SK-MEL-5 (cell line): Measurements from ENCODE around the gene PIP4K2C. TPM values are rescaled to one million over a fixed set of nuclear protein-coding genes. Genes with fewer than 3 reads are reported as not detected.
"Not testable (repeated sequence)": the region's sequence is repeated elsewhere in the genome, so short reads cannot be mapped to it uniquely, and the experiment has no call there.

Experiments used
- DNase-seq: peaks from one replicate; pipeline ENCODE4 v3.0.0-alpha.2; 2016; ENCODE audit warnings: low read depth, low spot score
- in situ Hi-C: cut with HindIII; loops from 2 replicates; pipeline ENCODE4 v1.10.0; 2016; ENCODE audit warnings: low sequenced_read_pairs, high pct_unique_total_duplicates, low pct_unique_long_range_greater_than_20kb
- total RNA-seq: library from RNA; depleted of rRNA; stranded (reverse); fragments of >200 nt; shearing (Covaris generic); gene quantifications from 2 replicates; pipeline ENCODE4 v1.2.3, GENCODE V29; 2014

PIP4K2C gene
- total RNA-seq, 1 experiment from 2014 or later, result 48.4 TPM

DNA sequence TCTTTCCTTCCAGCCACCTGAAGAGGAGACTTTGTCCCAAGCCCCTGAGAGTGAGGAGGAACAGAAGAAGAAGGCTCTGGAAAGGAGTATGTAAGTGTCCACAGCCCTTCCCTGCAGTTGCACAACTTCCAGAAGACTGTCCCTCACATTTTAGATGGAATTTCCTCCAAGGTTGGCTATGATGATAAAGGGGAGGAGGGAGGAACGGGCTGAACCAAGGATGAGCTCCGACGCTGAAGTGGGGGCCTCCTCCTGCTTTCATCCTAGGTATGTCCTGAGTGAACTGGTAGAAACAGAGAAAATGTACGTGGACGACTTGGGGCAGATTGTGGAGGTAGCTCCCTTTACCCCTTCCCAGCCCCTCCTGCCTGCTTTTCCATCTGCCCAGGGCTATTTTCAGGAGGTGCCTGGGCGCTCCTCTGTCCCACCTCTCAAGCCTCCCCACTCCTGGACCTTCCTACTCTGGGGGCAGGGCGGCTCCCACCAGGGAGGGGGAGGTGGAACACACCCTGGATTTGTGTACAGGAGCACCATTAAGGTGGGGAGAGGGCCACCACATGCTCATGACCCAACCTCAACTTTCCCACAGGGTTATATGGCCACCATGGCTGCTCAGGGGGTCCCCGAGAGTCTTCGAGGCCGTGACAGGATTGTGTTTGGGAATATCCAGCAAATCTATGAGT lies 22.6 kb downstream of the PIP4K2C start:
- DNase-seq, result no peak
- in situ Hi-C loops, result no loop called here

DNA sequence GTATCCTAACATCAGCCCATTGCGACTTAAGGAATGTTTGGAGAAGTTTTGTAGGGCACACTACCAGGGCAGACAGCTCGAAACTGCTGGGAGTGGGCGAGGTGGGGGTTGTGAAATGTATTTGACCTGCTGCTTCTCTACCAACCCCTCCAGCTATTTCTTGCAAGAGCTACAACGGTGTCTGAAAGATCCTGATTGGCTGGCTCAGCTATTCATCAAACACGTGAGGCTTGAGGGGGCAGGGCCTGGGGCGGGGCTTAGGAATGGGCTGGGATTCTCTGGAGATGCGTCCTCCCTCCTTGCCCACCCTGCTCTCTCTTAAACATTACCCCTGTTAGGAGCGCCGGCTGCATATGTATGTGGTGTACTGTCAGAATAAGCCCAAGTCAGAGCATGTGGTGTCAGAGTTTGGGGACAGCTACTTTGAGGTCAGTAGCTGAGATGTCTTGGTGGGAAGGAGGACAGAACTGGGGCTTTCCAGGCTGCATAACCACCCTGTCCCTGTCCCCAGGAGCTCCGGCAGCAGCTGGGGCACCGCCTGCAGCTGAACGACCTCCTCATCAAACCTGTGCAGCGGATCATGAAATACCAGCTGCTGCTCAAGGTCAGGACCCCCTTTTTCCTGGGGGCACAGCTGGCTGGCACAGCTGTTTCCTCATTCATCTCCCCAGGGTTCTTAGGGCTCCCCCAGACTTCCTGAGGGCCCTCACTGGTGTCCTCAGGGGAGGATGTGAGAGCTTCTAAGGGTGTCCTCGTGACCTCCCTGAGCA lies 23.4 kb downstream of the PIP4K2C start:
- in situ Hi-C loops, result no loop called here
- peak; percentile 56 for DNase-seq

DNA sequence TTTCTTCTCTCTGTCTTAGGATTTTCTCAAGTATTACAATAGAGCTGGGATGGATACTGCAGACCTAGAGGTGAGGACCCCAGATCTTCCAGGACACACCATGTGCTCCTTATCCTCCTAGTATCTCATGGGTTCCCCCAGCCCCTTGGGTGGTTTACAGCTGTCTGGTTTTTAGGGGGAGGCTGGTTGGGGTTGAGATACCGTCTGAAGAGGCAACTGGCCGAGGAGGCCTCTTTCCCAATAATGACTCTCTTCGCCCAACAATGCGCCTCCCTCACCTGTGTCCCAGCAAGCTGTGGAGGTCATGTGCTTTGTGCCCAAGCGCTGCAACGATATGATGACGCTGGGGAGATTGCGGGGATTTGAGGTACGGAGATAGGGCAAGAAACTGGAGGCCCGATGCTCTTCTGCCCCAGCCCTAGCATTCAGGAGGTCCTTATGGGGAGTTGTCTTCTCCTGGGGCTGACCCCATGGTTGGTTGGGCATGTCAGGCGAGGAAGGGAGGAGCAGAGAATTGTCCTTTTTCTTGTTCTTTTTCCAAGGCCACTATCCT lies 24.0 kb downstream of the PIP4K2C start:
- DNase-seq, result no peak
- in situ Hi-C loops, result no loop called here

DNA sequence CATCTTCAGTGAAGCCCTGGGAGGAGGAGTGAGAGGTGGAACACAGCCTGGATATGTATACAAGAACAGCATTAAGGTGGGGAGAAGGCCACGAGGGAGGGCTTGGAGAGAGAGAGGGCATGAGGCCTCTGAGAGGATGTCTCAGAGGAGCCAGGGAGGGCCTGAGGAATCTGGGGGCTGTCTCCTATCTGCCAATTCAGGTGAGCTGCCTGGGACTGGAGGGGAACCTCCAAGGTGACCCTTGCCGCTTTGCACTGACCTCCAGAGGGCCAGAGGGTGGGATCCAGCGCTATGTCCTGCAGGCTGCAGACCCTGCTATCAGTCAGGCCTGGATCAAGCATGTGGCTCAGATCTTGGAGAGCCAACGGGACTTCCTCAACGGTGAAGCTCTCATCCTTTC lies 24.6 kb downstream of the PIP4K2C start:
- DNase-seq, result no peak
- in situ Hi-C loops, result no loop called here

DNA sequence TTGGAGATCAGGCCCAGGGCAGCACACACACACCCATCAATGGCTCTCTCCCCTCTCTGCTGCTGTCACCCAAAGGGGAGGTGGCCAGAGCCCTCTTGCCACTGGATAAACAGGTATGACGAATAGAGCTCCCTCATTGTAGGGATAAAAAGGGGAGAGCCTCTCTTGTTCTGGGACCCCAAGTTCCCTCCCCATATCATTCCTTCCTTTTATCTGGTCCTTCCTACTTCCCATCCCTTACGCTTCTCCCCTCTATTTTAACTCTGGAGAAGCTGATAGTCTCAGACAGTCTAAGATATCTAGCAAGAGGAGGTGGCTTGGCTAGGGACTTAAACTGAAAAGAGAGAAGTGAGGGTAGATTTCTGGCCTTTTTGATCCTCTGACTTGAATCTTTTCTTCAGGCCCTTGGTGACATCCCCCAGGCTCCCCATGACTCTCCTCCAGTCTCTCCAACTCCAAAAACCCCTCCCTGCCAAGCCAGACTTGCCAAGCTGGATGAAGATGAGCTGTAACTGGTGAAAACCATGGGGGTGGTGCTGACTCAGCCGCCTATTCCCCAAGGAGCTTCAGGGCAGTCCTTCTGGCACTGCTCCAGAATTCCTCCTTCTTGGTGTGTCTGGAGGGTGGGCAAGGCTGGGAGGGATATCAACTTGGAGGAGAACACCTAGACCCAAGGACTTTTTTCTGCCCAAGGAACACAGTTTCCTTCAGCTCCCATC lies 25.6 kb downstream of the PIP4K2C start:
- in situ Hi-C loops, result no loop called here
- no peak for DNase-seq

DNA sequence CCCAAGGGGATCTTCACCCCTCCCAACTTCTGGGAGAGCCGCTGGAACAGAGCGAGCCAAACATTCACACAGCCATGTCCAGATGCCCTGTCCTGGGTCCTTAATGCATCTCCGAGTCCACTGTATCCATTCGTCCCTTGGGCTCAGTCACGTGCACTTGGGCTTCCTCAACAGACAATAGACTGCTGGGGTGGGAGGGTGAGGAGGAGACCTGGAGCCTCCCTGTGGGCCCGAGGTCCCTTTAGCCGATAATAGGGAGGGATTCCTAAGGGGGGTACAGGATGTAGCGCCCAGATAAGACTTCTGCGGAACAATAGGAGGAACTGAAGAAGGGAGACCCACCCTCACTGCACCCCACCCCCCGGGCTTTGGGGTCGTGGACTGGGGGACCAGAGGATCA lies 26.9 kb downstream of the PIP4K2C start:
- in situ Hi-C loops, result no loop called here
- no peak for DNase-seq

DNA sequence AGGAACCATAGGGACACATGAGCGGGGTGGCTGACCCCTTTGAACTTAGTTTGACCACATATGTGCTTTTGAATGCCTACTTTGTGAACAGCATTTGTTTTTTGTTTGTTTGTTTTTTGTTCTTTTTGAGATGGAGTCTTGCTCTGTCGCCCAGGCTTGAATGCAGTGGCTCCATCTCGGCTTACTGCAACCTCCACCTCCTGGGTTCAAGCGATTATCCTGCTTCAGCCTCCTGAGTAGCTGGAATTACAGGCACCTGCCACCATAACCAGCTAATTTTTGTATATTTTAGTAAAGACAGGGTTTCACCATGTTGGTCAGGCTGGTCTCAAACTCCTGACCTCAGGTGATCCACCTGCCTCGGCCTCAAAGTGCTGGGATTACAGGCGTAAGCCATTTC lies 27.4 kb downstream of the PIP4K2C start:
- in situ Hi-C loops, DNase-seq: not testable (repeated sequence)

DNA sequence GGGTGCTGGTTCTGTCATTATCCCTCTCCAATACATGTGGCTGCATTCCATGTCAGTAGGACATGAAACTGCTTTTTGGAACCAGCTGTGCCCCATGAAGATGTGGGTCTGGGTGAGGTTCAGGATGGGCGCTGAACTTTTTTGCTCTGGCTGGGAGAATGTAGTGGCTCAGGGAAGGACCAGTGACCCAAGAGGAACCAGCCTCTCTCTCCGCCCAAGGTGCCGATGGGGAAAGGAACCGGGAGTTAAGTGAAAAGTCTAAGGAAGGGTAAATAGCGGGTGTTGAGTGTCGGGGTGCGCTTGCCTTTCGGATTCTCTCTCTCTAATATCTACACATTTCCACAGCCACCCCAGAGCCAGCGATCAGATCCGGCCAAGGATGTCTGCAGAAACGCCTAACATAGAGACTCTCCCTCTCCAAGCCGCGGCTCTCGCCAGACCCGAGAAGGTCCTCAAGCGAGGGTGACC lies 28.0 kb downstream of the PIP4K2C start:
- DNase-seq, result no peak
- in situ Hi-C loops, result no loop called here

DNA sequence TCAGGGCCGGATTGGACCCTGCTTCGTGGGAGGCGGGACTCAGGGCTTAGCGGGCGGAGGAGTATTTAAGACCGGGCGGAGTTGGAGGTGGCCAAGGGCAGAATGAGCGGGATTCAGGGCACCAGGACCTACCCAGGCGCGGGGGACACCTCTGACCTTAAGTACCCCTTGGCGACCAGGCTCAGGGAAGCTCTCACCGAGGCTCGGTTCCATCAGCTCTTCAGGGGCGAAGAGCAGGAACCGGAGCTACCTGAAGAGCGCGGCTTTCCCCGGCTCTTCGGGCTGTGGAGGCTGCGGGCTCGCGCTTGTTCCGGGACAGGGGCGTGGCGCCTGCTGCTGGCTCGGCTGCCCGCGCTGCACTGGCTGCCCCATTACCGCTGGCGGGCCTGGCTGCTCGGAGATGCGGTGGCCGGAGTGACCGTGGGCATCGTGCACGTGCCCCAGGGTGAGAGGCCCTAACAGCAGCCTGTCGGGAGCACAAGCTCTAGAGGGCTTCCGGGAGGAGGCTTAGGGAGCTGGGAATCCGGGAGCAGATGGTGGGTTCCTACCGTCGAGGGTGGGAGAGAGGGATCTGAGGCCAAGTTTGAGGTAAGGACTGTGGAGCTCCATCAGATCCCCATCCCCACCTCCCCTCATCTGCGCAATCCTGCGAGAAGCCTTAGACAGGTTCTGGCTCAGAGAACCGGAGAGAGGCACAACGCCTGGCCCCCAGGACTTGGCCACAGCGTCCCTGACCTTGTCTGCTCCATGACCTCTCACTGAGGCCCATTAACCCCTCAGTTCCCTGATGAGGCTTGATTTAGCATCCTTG lies 28.6 kb downstream of the PIP4K2C start:
- in situ Hi-C loops, result no loop called here
- no peak for DNase-seq

DNA sequence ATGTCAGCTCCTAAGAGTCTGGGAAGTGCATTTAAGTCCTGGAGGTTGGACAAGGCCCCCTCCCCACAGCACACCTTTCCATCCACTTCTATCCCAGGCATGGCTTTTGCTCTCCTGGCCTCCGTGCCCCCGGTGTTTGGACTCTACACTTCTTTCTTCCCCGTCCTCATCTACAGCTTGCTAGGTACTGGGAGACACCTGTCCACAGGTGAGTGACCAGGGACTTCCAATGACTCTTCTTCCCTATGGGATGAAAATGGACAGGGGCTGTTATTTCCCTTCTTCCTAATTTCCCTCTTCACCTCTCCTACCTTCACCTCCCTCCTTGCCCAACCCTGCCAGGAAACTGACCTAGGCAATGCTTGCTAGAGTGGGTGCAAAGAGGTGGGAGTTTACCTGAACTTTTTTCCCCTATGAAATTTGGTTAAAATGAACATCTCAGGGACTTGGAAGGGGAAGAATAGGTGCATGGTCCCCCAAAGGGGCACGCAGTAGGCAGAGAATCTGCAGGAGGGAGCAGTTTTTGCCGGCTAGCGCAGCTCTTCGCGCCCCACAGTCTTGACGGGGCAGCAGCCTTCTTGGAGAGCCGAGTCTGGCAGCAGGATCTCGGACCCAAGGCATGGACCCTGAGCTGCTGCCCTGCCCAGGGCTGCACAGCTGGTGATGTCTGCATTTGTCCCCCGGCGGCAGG lies 29.4 kb downstream of the PIP4K2C start:
- no peak for DNase-seq
- in situ Hi-C loops, result no loop called here

DNA sequence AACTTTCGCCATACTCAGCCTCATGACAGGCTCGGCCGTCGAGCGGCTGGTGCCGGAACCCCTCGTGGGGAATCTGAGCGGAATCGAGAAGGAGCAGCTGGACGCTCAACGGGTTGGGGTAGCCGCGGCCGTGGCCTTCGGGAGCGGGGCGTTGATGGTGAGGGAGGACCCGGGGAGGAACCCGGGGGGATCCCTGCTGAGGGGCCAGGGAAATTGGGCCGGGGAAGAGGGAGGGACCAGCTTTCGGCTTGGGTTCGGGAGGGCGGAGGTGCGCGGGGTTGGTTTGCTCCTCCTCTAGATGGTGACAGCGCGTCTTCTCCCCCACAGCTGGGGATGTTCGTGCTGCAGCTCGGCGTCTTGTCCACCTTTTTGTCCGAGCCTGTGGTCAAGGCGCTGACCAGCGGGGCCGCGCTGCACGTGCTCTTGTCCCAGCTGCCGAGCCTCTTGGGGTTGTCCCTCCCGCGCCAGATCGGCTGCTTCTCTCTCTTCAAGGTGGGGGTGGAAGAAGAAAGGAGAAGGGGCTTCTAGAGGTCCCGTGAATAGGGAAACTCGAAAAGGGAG lies 30.0 kb downstream of the PIP4K2C start:
- in situ Hi-C loops, result no loop called here
- no peak for DNase-seq

DNA sequence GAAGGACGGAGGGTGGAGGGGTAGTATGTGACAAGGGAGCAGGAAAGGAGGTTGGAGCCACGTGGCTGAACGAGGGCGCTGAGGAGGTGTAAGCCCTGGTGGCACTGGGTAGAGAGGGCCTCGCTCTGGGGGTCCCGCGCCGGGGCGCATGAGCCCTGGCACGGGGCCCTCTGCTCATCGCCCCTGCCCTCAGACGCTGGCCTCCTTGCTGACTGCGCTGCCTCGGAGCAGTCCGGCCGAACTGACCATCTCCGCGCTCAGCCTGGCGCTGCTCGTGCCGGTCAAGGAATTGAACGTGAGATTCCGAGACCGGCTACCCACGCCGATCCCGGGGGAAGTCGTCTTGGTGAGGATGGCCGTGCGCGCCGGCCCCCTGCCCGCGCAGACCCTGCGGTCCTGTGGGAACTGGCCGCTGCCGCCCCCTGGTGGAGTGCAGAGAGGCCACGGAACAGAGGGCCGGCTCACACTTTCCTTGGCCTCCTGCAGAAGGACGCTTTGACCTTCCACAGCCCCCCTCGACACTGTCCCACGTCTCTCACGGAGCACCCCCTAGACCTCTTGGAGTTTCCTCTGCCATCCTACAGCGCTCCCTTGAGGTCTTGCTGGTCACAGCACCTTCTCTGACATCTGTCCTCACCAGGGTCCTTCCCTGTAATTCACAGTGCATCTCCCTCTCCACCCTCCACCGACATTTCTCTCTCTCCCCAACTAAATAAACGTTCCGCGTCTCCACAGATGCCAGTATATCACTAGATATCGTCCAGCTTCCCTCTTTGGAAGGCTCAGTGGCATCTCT lies 30.7 kb downstream of the PIP4K2C start:
- peak; percentile 58 for DNase-seq
- in situ Hi-C loops, result no loop called here

DNA sequence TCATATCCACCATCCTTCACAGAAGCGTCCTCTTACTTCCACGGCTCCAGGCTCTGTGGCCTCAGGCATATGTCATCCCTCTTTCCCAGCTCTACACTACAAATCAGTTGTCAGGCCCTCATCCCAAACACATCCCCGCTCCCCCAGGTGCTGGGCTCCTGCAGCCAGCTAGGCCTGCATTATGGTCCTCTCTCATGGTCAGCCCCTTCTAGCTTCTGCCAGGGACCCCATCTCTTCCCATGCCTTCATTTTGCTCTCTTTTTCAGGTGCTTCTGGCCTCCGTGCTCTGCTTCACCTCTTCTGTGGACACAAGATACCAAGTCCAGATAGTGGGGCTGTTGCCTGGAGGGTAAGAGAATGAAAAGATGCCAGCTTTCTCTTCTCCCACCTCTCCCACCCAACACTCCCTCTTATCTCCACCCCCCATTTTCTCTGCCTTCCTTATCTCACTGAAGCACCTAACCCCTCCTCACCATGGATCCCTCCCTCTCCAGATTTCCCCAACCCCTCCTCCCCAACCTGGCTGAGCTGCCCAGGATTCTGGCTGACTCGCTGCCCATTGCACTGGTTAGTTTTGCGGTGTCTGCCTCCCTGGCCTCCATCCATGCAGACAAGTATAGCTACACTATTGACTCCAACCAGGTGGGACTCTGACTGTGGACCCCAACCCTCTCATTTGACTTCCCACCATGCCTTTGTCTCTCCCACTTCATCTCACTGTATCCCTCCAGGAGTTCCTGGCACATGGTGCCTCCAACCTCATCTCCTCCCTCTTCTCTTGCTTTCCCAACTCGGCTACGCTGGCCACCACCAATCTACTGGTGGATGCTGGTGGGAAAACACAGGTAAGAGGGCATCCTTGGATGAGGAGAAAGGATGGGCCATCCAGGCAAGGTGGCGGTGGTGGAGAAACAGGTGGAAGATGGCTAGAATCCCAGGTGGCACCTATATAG lies 31.6 kb downstream of the PIP4K2C start:
- no peak for DNase-seq
- in situ Hi-C loops, result no loop called here

DNA sequence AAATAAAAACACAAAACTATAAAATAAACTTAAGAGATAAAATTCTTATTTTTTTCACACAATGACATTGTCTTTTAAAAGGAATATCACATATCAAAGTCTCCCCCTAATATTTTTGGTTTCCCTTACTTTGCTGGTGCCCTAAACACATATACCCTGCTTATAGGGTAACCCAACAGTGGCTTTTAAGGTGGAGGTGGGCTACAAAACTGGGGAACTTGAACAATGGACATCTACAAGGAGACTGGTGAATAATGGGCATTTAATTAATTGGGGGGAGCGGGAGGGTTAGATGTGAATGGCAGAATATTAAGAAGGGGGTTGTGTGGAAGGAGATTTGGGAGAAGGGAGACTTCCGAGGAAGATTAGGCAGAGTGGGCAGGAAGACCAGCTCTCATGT lies 32.4 kb downstream of the PIP4K2C start:
- DNase-seq, result no peak
- in situ Hi-C loops, result no loop called here

DNA sequence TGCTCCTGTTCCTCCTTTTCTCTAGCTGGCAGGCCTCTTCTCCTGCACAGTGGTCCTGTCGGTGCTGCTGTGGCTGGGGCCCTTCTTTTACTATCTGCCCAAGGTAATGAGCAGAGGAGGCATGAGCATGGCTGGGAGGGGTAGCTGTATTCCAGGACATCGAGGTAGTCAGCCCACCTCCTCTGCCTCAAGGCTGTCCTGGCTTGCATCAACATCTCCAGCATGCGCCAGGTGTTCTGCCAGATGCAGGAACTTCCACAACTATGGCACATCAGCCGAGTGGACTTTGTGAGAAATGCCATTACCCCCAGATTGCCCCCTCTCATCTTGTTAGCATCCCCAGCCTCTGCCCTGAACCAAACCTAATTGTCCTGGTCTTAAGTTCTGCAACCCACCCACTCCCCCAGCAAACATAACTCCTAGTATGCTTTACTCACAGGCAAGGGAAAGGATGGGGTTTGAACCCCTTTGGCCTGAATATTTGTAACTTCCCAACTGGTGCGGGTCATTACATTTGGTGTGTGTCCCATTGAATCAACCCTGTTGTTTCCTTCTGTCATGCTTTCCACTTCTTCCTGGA lies 32.9 kb downstream of the PIP4K2C start:
- DNase-seq, result no peak

More for the DNA sequence above, 32.9 kb downstream of the PIP4K2C start:
- in situ Hi-C loops, result no loop called here
